Neural cell (in vitro differentiated cells): Measurements from ENCODE around the gene POU3F3.

Experiments used
- EZH2 ChIP-seq: fragments of 200-600, 300-800 bp; shearing (Covaris generic), sonication (generic); IDR thresholded peaks from 2 replicates; pipeline ENCODE4 v1.6.1; 2014; ENCODE audit warnings: antibody characterized with exemption, low read length, borderline replicate concordance, mild to moderate bottlenecking; ENCODE audit not compliant: insufficient read depth, poor library complexity, severe bottlenecking
- MXI1 ChIP-seq: fragments of 450-650 bp; conservative IDR thresholded peaks from 2 replicates; pipeline ENCODE4 v1.6.1; 2014; ENCODE audit warnings: antibody characterized with exemption, mild to moderate bottlenecking; ENCODE audit not compliant: poor library complexity, severe bottlenecking
- TF ChIP-seq, protein P1 (sequence below): fragments of 450-650 bp; IDR thresholded peaks from 2 replicates; pipeline ENCODE4 v1.5.1; 2014; ENCODE audit warnings: antibody characterized with exemption, mild to moderate bottlenecking, moderate library complexity; ENCODE audit not compliant: poor library complexity, severe bottlenecking
- TF ChIP-seq, protein P2 (sequence below): IDR thresholded peaks from 2 replicates; pipeline ENCODE4 v1.6.1; 2012; ENCODE audit warnings: borderline replicate concordance

DNA sequence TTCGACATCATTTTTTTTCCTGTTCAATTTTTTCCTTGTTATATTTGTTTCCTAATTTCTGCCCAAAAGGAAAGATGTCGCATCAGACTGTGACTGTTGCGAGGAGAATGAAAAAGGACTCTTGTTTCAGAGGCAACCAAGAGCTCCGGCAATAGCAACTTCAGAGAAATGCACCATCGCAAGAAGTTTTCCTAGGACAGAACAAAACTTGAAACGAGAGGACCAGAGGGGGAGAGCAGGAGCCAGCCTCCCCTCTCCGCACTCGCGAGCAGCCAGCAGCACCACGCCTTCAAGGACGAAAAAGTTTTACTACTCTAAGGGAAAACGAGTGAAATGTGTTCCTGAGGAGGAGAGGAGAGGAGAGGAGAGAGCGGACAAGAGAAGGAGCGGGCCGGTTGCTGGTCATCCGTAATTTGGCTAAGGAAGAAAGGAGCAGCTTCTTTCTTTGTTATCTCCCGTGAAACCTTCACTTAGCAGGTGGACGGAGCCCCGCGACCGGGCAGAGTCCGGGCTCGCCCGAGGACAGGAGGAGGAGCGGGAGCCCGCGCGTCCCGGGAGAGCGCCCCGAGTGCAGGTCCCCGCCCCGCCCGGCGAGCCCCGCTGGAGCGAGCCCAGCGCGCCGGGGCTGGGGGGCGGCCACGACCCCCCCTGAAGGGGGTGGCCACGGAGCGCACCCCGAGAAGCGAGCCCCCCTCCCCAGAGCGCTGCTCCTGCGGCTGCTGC is 744 bp downstream of the POU3F3 start:
- TF ChIP-seq, protein P1, sequence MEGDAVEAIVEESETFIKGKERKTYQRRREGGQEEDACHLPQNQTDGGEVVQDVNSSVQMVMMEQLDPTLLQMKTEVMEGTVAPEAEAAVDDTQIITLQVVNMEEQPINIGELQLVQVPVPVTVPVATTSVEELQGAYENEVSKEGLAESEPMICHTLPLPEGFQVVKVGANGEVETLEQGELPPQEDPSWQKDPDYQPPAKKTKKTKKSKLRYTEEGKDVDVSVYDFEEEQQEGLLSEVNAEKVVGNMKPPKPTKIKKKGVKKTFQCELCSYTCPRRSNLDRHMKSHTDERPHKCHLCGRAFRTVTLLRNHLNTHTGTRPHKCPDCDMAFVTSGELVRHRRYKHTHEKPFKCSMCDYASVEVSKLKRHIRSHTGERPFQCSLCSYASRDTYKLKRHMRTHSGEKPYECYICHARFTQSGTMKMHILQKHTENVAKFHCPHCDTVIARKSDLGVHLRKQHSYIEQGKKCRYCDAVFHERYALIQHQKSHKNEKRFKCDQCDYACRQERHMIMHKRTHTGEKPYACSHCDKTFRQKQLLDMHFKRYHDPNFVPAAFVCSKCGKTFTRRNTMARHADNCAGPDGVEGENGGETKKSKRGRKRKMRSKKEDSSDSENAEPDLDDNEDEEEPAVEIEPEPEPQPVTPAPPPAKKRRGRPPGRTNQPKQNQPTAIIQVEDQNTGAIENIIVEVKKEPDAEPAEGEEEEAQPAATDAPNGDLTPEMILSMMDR, result no peak
- no peak for TF ChIP-seq EZH2
- peak; percentile 14 for TF ChIP-seq MXI1
- TF ChIP-seq, protein P2, sequence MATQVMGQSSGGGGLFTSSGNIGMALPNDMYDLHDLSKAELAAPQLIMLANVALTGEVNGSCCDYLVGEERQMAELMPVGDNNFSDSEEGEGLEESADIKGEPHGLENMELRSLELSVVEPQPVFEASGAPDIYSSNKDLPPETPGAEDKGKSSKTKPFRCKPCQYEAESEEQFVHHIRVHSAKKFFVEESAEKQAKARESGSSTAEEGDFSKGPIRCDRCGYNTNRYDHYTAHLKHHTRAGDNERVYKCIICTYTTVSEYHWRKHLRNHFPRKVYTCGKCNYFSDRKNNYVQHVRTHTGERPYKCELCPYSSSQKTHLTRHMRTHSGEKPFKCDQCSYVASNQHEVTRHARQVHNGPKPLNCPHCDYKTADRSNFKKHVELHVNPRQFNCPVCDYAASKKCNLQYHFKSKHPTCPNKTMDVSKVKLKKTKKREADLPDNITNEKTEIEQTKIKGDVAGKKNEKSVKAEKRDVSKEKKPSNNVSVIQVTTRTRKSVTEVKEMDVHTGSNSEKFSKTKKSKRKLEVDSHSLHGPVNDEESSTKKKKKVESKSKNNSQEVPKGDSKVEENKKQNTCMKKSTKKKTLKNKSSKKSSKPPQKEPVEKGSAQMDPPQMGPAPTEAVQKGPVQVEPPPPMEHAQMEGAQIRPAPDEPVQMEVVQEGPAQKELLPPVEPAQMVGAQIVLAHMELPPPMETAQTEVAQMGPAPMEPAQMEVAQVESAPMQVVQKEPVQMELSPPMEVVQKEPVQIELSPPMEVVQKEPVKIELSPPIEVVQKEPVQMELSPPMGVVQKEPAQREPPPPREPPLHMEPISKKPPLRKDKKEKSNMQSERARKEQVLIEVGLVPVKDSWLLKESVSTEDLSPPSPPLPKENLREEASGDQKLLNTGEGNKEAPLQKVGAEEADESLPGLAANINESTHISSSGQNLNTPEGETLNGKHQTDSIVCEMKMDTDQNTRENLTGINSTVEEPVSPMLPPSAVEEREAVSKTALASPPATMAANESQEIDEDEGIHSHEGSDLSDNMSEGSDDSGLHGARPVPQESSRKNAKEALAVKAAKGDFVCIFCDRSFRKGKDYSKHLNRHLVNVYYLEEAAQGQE, result no peak
